Activated CD8-positive, alpha-beta T cell treated with anti-CD3 and anti-CD28 coated beads, Interleukin-2, amount 10 ng/mL, durations not matched to agents 7 days and 5 days (primary cell): ENCODE data around the gene ASTN2. TPM values are rescaled to one million over a fixed set of nuclear protein-coding genes. Genes with fewer than 3 reads are reported as not detected.

Experiments
- ATAC-seq: fragments of 150-1000 bp; cut with Tn5 transposase; one replicate; pipeline ENCODE4 v1.10.0; 2021; ENCODE audit warnings: moderate library complexity
- CTCF ChIA-PET: fragments of 350-600 bp; sonication (Branson Sonifier 250); formaldehyde crosslinking; loops from one replicate; lab custom pipeline; 2021; ENCODE audit warnings: antibody characterized with exemption; lab: Charles Lee
- POLR2A ChIA-PET: fragments of 350-600 bp; sonication (Branson Sonifier 250); formaldehyde crosslinking; loops from one replicate; lab custom pipeline; 2021; ENCODE audit warnings: antibody characterized with exemption; lab: Charles Lee
- DNase-seq: peaks from one replicate; pipeline ENCODE4 v3.0.0-alpha.2; 2020
- H3K27ac Mint-ChIP-seq: one replicate; pipeline ENCODE4 v1.8.0; 2021; ENCODE audit warnings: mild to moderate bottlenecking, mixed read lengths
- H3K27me3 Mint-ChIP-seq: one replicate; pipeline ENCODE4 v1.8.0; 2021; ENCODE audit warnings: low read depth, mixed read lengths
- H3K36me3 Mint-ChIP-seq: one replicate; pipeline ENCODE4 v1.8.0; 2021; ENCODE audit warnings: low read depth, mixed read lengths
- H3K4me1 Mint-ChIP-seq: one replicate; pipeline ENCODE4 v1.8.0; 2021; ENCODE audit warnings: low read depth, mixed read lengths
- H3K4me3 Mint-ChIP-seq: one replicate; pipeline ENCODE4 v1.8.0; 2021; ENCODE audit warnings: mild to moderate bottlenecking, mixed read lengths
- H3K9me3 Mint-ChIP-seq: one replicate; pipeline ENCODE4 v1.8.0; 2022; ENCODE audit warnings: mixed read lengths; ENCODE audit not compliant: insufficient read depth
- total RNA-seq, 2 experiments: library from RNA; stranded (reverse); gene quantifications; one replicate each; pipeline ENCODE4 v1.2.3, GENCODE V29; 2021

The ASTN2 gene
- total RNA-seq, 2 experiments from 2014 or later = 4.7 to 4.9 TPM

DNA sequence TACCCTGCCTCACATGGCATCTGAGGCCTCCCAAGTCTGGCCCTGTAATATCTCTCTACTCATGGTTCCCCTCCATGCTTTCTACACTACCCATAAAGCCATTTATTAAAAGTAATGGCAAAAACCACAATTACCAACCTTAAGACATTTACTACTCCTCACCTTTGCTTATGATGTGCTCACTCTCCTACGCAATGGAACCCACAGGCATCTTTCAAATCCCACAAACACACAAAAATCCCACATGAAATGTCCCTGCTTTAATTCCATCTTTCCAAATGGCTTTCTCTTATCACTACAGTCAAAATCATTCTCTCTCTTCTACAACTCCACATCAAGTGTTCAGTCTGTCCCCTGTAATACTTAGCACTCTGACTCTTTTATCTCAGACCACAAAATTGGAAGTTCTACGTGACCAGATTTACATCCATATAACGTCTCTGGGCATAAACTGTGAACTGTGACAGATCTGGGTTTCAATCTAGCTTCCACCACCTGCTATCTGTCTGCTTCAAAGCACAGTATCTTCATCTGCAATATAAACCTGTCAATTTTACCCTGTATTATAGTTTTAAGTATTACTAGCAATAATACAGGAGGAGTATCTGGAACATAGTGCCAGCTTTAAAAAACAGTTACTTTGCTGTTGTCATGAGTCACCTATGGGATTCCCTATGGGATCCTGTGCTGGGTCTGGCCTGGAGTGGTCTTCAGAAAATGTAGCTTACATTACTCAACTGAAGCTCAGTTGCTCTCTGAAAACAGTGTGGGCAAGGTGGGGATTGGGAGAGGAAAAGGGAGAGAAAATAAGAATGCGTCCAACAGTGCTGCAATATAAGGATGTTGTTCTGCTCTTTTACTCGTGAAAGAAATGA is 864.8 kb downstream of the ASTN2 start:
- CTCF ChIA-PET = no interaction called here
- POLR2A ChIA-PET = no interaction called here
- ATAC-seq (no peak), DNase-seq (no peak)
- no peak overlapping the region for H3K4me3 Mint-ChIP-seq
- no peak overlapping the region for H3K27ac Mint-ChIP-seq
- no peaks in the 10 kb centered on the region for H3K36me3 Mint-ChIP-seq
- no peaks in the 10 kb centered on the region for H3K27me3 Mint-ChIP-seq
- H3K9me3 Mint-ChIP-seq = no peaks in the 10 kb centered on the region
- peaks cover 4% of the 10 kb centered on the region for H3K4me1 Mint-ChIP-seq

DNA sequence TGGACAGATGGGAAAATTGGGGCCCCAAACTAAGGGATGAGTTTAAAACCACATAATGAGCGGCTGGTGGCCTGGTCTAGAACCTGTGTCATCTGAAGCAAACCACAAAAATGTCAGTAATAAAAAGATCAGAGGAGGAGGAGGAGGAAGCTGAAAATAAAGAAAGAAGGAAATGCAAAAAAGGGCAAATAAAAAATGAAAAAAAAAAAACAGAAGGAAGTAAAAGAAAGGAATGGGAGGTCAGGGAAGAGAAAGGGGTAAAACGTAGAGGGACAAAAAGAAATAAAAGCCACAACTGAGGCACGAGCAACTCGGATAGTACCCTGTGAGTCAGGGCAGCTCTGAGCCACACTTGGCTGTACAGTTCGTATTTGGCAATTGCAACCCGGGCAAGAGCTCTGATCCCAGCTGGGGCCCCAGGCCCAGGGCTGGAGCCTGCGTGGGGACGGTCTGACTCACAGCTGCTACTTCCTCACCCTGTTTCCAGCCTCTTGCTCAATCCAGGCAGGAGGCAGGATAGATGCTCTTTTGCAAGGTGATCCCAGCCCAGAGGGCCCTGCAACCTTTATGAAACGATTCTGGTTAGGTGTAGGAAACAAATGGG is 865.7 kb downstream of the ASTN2 start:
- ATAC-seq = no peak
- no peaks in the 10 kb centered on the region for H3K9me3 Mint-ChIP-seq
- H3K27me3 Mint-ChIP-seq = no peaks in the 10 kb centered on the region

DNA sequence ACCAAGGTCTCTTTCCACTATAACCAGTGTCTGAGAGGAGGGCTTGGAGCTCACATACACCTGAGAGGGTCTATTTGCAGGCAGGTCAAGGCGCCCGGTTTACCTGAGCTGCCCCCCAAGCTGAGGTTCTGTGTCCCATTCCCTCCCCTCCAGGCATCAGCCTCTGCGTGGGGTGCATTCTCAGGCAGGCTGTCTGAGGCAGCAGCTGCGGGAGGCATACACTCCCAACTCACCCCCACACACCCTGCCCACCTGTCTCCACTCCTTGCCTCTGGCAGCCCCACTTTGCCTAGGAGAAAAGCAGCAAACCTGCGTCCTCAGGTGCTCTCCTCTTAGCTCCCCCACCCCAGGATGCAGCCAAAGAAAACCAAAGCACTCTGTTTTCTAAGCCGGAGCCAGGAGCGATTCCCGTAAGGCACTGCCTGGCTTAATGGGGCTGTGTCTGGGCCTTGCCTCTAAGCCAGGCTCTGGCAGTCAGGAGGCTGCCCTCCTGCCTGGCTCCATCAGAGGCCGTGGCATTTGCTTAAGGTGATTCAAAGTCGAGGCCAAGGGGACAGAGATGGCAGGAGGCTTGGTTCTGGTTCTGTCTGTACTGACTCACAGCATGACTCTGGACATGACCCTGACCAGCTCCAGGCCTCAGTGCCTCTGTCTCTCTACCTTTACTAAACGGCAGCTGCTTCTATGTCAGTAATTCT is 867.0 kb downstream of the ASTN2 start:
- CTCF ChIA-PET = no interaction called here
- Mint-ChIP-seq H3K9me3 (no peaks in the 10 kb centered on the region), H3K4me3 (no peak overlapping the region), H3K27me3 (no peaks in the 10 kb centered on the region), H3K27ac (no peak overlapping the region), H3K4me1 (peaks cover 4% of the 10 kb centered on the region), H3K36me3 (no peaks in the 10 kb centered on the region)
- ATAC-seq (no peak), DNase-seq (no peak)
- POLR2A ChIA-PET = no interaction called here

More for the DNA sequence above, 865.7 kb downstream of the ASTN2 start:
- ChIA-PET CTCF (no interaction called here), POLR2A (no interaction called here)
- H3K4me3 Mint-ChIP-seq = no peak overlapping the region
- H3K36me3 Mint-ChIP-seq = no peaks in the 10 kb centered on the region
- H3K27ac Mint-ChIP-seq = no peak overlapping the region
- H3K4me1 Mint-ChIP-seq = peaks cover 4% of the 10 kb centered on the region
- no peak for DNase-seq

DNA sequence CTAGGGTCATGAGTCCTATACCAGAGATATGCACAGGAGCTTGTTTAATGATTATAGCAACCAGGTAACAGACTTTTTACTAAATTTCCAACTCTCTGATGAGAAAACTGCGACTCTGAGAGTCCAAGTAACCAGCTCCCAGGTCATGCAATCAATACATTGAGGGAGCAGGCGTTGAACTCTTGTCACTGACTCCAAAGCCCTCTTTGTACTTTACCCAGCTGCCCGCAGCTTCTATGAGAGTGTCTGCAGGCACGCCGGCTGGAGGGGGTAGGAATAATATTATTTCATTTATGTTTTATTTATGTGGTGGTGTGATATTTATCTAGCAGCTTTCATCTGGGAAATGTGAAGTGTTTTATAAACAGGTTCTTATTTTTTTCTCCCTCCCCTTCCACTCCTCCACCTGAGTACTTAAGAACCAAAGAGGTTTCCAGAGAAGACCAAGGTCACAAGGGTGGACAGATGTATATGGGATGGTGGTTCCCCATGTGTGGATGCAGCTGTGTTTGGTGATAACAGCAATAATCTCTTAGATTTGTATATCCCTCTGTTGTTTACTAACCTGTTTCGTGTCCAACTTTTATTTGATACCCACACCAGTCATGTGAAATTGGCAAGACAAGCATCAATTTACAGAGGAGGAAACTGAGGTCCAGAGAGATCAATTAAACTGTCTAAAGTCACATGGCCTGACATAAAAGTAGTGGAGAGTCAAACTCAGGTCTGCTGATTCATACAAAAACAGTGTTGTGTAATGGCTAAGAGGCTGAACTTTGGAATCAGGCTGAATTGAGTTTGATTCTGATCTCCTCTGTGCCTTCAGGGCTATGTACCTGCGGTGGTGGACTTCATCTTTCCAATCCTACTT is 867.9 kb downstream of the ASTN2 start:
- ATAC-seq (no peak), DNase-seq (no peak)
- Mint-ChIP-seq H3K27ac (no peak overlapping the region), H3K27me3 (no peaks in the 10 kb centered on the region), H3K4me1 (peaks cover 4% of the 10 kb centered on the region), H3K9me3 (no peaks in the 10 kb centered on the region), H3K36me3 (no peaks in the 10 kb centered on the region), H3K4me3 (no peak overlapping the region)
- ChIA-PET CTCF (no interaction called here), POLR2A (no interaction called here)

DNA sequence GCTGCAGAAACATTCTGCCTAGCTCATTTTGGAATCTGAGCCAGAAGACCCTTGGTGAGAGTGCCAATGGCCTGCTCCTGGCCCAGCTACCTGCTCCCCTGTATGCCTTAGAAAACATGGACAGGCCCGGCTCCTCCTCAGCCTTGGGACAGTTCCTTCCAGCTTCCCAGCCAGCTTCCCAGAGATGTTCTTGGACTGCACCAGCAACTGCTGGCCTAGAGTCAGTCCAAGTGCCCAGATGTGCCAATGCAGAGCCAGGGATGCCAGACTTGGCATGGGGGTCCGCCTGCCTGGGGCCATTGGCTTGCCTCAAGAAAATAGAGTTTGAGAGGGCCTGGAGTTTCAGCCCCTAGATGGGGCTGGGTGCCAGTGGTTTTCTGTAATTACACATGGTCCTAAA is 870.0 kb downstream of the ASTN2 start:
- CTCF ChIA-PET = no interaction called here
- no peak overlapping the region for H3K27ac Mint-ChIP-seq
- DNase-seq = no peak
- peaks cover 4% of the 10 kb centered on the region for H3K4me1 Mint-ChIP-seq
- no peaks in the 10 kb centered on the region for H3K9me3 Mint-ChIP-seq
- no peaks in the 10 kb centered on the region for H3K36me3 Mint-ChIP-seq
- H3K27me3 Mint-ChIP-seq = no peaks in the 10 kb centered on the region
- POLR2A ChIA-PET = no interaction called here
- H3K4me3 Mint-ChIP-seq = no peak overlapping the region
- no peak for ATAC-seq

DNA sequence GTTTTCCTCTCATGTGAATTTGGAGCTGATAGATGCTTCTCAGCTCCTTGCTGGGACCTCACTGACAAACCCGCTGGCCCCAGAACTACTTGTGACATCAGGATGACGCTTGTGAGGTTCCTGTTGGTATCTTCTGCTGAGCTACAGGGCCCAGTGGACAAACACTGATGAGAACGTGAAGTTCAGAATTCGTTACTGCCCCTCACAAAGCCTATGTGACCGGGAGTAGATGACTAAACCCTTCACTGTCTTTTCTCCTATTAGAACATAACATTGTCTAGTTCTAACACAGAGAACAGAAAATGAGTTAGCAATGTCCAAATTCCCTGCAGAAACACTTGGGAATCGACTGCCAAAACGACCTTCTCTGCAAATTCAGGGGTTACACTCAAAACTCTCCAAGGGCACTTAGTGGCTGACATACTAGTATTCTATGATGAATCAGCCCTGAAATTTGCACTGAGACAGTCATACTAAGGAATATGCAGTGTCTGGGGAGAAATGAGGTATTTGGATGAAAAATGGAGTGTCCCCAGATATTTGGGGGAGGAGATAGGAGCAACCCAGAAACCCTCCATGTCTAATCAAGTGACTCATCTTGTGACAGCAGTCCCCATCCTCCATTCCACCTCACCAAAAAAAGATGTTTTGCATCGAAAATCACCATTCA is 871.0 kb downstream of the ASTN2 start:
- CTCF ChIA-PET = no interaction called here
- Mint-ChIP-seq H3K4me1 (peaks cover 1% of the 10 kb centered on the region), H3K27me3 (no peaks in the 10 kb centered on the region), H3K27ac (no peak overlapping the region), H3K36me3 (no peaks in the 10 kb centered on the region), H3K4me3 (no peak overlapping the region), H3K9me3 (no peaks in the 10 kb centered on the region)
- POLR2A ChIA-PET = no interaction called here
- no peak for ATAC-seq
- no peak for DNase-seq

DNA sequence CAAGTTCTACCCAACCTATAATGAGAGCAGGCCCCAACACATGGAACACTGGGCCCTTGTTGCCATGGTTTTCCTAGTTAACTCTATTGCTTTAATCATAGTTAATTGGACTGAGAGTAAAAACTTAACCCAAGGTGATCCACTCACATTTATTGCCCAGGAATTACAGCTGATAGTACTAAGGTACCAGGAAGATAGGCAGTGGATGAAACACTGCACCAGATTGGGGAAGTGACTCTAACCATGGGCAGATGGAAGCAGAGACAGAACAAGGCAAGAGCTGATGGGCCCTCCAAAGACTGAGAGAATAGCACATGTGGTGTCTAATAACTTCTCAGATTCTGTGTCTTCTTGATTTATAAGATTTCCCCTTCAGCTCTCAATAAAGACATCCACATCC is 873.5 kb downstream of the ASTN2 start:
- CTCF ChIA-PET = no interaction called here

DNA sequence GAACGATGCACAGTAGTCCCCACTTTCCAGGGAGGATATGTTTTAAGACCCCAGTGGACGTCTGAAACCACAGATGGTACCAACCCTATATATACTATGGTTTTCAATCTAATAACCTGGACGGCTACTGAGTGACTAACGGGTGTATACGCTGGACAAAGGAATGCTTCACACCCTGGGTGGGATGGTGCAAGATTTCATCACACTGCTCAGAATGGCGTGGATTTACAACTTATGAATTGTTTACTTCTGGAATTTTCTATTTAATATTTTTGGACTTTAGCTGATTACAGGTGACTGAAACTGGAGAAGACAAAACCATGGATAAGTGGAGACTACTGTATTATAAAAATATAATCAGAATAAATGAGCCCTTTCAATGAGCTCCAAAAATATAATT is 875.3 kb downstream of the ASTN2 start:
- CTCF ChIA-PET = no interaction called here
- POLR2A ChIA-PET = no interaction called here
- H3K4me1 Mint-ChIP-seq = no peaks in the 10 kb centered on the region

More for the DNA sequence above, 873.5 kb downstream of the ASTN2 start:
- H3K27me3 Mint-ChIP-seq = no peaks in the 10 kb centered on the region
- H3K9me3 Mint-ChIP-seq = peaks cover 6% of the 10 kb centered on the region
- no peak overlapping the region for H3K27ac Mint-ChIP-seq
- ATAC-seq = no peak
- POLR2A ChIA-PET = no interaction called here
- H3K4me1 Mint-ChIP-seq = no peaks in the 10 kb centered on the region
- no peak for DNase-seq
- no peaks in the 10 kb centered on the region for H3K36me3 Mint-ChIP-seq
- no peak overlapping the region for H3K4me3 Mint-ChIP-seq

DNA sequence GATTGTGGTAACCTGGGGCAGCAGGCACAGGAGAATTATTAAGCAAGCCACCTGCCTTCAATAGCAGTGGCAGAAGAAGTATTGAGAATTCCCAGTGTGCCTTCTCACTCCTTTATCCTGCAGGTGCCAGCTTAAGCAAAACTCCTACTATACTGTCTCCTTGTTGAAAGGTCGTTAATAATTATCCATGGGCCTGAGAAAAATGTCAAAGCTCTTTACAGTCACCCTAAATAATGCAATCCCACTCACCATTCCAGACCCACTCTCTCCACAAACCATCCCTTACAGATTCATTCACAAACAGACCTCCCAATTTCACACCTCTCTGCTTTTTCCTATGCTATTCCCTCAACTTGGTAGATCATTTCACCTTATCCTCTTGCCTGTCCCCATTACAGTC is 889.2 kb downstream of the ASTN2 start:
- Mint-ChIP-seq H3K27me3 (no peaks in the 10 kb centered on the region), H3K36me3 (no peaks in the 10 kb centered on the region), H3K4me1 (no peaks in the 10 kb centered on the region), H3K4me3 (no peak overlapping the region), H3K9me3 (peaks cover 9% of the 10 kb centered on the region), H3K27ac (no peak overlapping the region)
- DNase-seq = no peak
- CTCF ChIA-PET = no interaction called here
- POLR2A ChIA-PET = no interaction called here
- ATAC-seq = no peak

More for the DNA sequence above, 875.3 kb downstream of the ASTN2 start:
- Mint-ChIP-seq H3K4me3 (no peak overlapping the region), H3K27ac (no peak overlapping the region), H3K9me3 (peaks cover 6% of the 10 kb centered on the region), H3K36me3 (no peaks in the 10 kb centered on the region), H3K27me3 (no peaks in the 10 kb centered on the region)
- ATAC-seq = no peak
- no peak for DNase-seq

DNA sequence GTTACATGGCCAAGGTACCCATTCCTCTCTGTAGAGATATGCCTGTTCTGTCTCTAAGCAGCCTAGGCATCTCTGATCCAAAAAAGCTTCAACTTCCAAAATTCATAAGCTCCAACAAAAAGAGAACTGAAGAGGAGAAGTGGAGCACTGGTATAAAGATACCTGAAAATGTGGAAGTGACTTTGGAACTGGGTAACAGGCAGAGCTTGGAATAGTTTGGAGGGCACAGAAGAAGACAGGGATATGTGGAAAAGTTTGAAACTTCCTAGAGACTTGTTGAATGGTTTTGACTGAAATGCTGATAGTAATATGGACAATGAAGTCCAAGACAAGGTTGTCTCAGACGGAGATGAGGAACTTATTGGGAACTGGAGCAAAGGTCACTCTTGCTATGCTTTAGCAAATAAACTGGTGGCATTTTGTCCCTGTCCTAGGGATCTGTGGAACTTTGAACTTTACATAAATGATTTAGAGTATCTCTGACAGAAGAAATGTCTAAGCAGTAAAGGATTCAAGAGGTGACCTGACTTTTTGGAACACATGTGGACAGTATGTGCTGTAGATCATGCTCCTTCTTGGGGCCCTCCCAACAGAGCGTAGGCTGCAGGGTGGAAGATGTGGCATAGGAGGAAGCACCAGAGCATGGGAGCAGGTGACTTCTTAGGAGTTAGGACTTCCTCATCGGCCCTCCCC is 889.9 kb downstream of the ASTN2 start:
- no peak for ATAC-seq
- Mint-ChIP-seq H3K9me3 (peaks cover 9% of the 10 kb centered on the region), H3K27ac (no peak overlapping the region), H3K36me3 (no peaks in the 10 kb centered on the region), H3K4me1 (no peaks in the 10 kb centered on the region), H3K4me3 (no peak overlapping the region), H3K27me3 (no peaks in the 10 kb centered on the region)
- DNase-seq = no peak
- CTCF ChIA-PET = no interaction called here
- POLR2A ChIA-PET = no interaction called here

DNA sequence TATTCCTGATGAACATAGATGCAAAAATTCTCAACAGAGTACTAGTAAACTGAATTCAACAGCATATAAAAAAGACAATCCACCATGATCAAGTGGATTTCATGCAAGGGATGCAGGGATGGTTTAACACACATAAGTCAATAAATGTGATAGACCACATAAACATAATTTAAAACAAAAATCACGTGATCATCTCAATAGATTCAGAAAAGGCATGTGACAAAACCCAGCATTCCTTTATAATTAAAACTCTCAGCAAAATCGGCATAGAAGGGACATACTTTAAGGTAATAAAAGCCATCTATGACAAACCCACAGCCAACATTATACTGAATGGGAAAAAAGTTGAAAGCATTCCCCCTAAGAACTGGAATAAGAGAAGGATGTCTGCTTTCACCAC is 894.6 kb downstream of the ASTN2 start:
- Mint-ChIP-seq H3K27ac (no peak overlapping the region), H3K36me3 (no peaks in the 10 kb centered on the region), H3K4me3 (no peak overlapping the region), H3K4me1 (no peaks in the 10 kb centered on the region), H3K9me3 (peaks cover 11% of the 10 kb centered on the region), H3K27me3 (no peaks in the 10 kb centered on the region)
- POLR2A ChIA-PET = no interaction called here
- DNase-seq (no peak), ATAC-seq (no peak)
- CTCF ChIA-PET = no interaction called here
